Activated CD4-positive, alpha-beta T cell treated with anti-CD3 and anti-CD28 coated beads, Interleukin-2, amount 50 U/mL, for 48 hours (primary cell): ENCODE results near the gene LTBP3.
A peak's percentile ranks its signal among the peaks of the same experiment; 100 is the strongest.

Experiments used
- DNase-seq, 2 experiments: peaks; one replicate each; pipeline ENCODE4 v3.0.0-alpha.2; 2020

Gene LTBP3

DNA sequence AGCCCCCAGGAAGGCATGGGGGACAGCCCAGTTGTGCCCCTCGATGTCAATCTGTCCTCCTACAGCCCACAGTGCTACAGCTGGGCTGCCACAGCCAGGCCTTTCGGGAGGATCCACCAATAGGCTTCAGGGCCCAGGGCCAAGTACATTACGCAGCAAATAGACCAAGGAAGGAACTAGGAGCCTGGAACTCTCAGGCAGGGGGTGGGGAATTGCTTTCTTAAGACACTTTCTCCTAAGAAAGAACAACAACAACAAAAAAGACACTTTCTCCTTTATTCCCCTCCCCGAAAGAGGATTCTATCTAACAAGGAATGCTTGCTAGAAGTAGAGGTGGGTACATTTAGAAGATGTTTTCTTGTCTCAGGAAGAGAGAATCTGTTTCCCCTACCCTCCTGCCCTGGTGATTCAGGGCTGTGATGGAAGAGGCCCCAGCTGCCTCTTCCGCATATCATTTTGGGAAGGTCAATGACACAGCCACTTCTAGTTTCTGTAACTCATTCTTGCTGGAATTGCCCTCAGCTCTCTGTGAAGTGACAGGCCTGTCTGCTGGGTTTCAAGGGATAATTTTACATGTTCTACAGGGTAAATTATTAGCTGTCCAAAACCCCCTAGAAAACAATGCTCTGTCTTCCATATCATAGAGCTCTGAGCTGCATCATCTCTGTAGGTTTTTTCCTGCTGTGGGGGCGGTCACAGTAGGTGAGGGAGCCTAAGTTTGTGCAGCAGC is 65.4 kb downstream of the LTBP3 start:
- DNase-seq = peak in 1 of 2 experiments; percentile 62

DNA sequence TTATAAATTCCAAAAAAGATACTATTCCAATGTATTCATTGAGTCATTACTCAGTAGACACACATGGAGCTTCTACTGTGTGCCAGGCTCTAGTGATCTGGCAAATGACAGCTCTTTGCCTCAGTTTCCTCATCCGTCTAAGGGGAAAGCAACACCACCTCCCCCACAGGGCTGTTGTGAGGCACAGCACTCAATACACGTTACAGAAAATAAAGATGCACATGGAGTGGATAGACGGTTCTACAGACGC is 65.8 kb downstream of the LTBP3 start:
- DNase-seq = no peak

DNA sequence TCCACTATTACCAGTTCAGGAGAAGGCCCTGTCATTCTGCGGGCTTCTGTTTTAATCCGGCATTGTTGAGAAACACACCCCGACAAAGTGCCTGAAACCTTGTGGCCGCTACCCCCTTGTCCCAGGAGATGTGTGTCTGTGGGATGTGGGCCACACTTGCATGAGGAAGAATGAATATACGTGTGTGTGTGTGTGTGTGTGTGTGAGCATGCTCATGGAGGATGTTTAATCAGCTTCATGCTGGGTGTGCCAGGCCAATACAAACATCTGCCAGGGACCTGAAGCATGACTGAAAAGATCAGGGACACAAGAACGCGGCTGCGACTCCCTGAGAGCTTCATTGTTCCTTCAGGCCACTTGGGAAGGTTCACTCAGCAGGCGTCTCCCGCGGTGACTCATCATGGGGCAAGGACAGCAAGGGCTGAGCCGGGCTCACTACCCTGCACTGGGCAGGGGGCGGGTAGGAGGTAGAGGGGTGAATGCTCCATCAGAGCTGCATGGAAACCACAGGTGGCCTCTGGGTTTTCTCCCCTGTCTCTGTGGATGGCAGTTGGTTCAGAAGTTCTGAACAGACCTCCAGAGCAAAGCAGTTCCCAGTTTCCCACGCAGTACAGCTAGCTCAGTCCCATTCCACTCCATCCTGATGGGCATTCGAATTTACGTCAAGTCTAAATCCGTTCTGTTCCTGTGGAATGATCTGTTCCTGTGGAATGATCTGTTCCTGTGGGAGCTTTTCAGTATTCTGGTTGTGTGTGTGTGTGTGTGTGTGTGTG is 66.4 kb downstream of the LTBP3 start:
- DNase-seq = peak in 1 of 2 experiments; percentile 41

DNA sequence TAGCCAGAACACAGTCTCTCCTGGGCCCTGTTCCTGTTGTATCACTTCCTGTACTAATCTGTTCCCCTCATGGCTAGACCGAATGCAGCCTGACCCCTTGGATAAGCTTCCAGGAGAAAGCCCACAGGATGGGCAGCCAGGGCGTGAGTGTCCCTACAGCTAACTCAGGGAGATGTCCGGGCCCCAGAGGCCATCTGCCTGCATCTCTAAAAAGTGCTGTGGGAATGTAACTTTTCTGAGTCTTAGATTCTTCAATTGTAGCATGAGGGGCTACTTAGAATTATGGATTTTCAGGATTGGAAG is 67.0 kb downstream of the LTBP3 start:
- DNase-seq = no peak

DNA sequence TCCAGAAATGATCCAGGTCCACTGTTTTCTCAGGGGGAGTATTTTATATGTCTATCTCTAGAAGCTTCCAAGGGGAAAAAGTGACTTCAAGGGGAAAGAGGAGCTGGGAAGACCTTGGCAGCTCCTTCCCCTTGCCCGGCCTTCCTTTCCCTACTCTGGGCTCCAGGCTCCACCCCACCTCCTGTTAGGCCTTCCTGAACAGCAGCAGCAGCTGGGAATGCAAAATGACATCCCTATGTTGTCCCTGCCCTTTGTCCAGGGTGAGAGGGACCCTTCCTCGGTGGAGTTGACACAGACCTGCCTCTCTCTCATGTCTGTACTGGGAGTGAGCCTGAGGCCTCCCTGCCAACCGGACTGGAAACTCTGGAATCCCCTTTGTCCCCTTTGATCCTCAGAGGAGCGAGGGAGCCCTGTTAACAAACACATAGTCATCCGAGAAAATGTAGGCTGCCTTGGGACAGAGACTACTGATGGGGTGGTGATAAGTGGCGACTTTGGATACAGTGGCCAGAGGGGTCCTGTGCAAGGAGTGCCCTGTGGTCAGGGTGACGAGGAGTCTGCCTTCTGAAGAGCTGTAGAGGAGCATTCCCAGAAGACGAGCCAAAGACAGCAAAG is 68.3 kb downstream of the LTBP3 start:
- DNase-seq = no peak

DNA sequence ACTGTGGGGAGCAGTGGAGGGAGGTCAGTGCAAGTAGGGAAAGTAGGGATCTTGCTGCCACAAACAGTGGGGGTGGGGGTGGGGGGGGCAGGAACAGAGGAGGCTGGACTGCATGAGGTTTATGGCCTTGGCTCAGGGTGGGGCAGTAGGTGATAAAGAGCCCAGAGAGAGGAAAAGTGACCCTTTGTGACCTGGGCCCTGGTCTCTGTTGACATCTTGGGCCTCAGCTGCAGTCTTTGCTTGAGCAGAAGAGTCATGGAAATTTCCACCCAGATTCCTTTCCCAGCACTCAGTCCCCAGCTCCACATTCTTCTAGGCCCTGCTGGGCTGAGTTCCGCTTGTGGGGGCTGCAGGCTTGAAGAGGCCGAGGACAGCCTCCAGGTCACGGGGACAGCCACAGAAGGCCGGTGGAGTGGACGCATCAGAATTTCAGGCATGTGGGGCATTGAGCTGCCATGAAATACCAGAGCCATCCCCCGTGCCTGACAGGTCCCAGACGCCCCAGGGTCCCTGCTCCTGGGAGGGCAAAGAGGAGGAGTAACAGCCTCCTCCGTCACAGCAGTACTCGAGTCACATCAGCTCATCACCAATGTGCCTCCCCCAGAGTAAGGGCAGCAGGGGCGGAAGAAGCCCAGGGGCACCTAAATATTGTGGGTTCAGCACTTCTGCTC is 69.0 kb downstream of the LTBP3 start:
- DNase-seq = no peak
